Stimulated activated memory B cell treated with anti-CD40 and anti-IgM and Interleukin-4, amounts not matched to agents 10 μg/mL and 1 μg/mL and 100 μg/mL, for 72 hours (primary cell): ENCODE results near the gene RNF6.
A peak's percentile ranks its signal among the peaks of the same experiment; 100 is the strongest.
"Not testable (repeated sequence)": the region's sequence is repeated elsewhere in the genome, so short reads cannot be mapped to it uniquely, and the experiment has no call there.

ENCODE experiments used
- ATAC-seq: fragments of 150-1000 bp; cut with Tn5 transposase; 2 replicates; pipeline ENCODE4 v1.10.0; 2021
- H3K27ac Mint-ChIP-seq: one replicate; pipeline ENCODE4 v1.8.0; 2022; ENCODE audit warnings: mild to moderate bottlenecking, mixed read lengths
- H3K27me3 Mint-ChIP-seq: one replicate; pipeline ENCODE4 v1.8.0; 2022; ENCODE audit warnings: mixed read lengths
- H3K36me3 Mint-ChIP-seq: one replicate; pipeline ENCODE4 v1.8.0; 2022; ENCODE audit warnings: mixed read lengths
- H3K4me1 Mint-ChIP-seq: one replicate; pipeline ENCODE4 v1.8.0; 2022; ENCODE audit warnings: mixed read lengths
- H3K4me3 Mint-ChIP-seq: one replicate; pipeline ENCODE4 v1.8.0; 2022; ENCODE audit warnings: mild to moderate bottlenecking, moderate library complexity, mixed read lengths
- H3K9me3 Mint-ChIP-seq: one replicate; pipeline ENCODE4 v1.8.0; 2022; ENCODE audit warnings: mixed read lengths

RNF6 gene

GRCh38 chr13:26221721-26222519, at the start of gene RNF6:
TSS of gene RNF6 (minus strand) at chr13:26222314. CDS start at chr13:26219649, 2,665 bp downstream.
- H3K27me3 Mint-ChIP-seq = no peaks in the 10 kb centered on the region
- H3K9me3 Mint-ChIP-seq = no peaks in the 10 kb centered on the region
- peaks cover 34% of the 10 kb centered on the region for H3K4me1 Mint-ChIP-seq
- ATAC-seq = peak; percentile 99
- peak within 1 kb of the TSS; percentile 99 for H3K27ac Mint-ChIP-seq
- H3K4me3 Mint-ChIP-seq = peak within 1 kb of the TSS; percentile 97
- H3K36me3 Mint-ChIP-seq = peaks cover 18% of the 10 kb centered on the region

- no peak for ATAC-seq
Observed at GRCh38 chr13:26270707-26271106, 48.6 kb upstream of the RNF6 start.

GRCh38 chr13:26266311-26266710, 44.2 kb upstream of the RNF6 start:
- ATAC-seq = no peak
- Mint-ChIP-seq H3K4me3 (no peak overlapping the region), H3K9me3 (peaks cover 3% of the 10 kb centered on the region), H3K27me3 (no peaks in the 10 kb centered on the region), H3K36me3 (no peaks in the 10 kb centered on the region), H3K27ac (no peak overlapping the region), H3K4me1 (peaks cover 45% of the 10 kb centered on the region)

More at GRCh38 chr13:26270707-26271106, 48.6 kb upstream of the RNF6 start:
- H3K4me1 Mint-ChIP-seq = peaks cover 37% of the 10 kb centered on the region
- H3K9me3 Mint-ChIP-seq = no peaks in the 10 kb centered on the region
- no peaks in the 10 kb centered on the region for H3K27me3 Mint-ChIP-seq
- no peak overlapping the region for H3K27ac Mint-ChIP-seq
- H3K36me3 Mint-ChIP-seq = no peaks in the 10 kb centered on the region
- no peak overlapping the region for H3K4me3 Mint-ChIP-seq

GRCh38 chr13:26262156-26262555, 40.0 kb upstream of the RNF6 start:
- H3K27me3 Mint-ChIP-seq = no peaks in the 10 kb centered on the region
- H3K36me3 Mint-ChIP-seq = no peaks in the 10 kb centered on the region
- peaks cover 38% of the 10 kb centered on the region for H3K4me1 Mint-ChIP-seq
- no peak overlapping the region for H3K27ac Mint-ChIP-seq
- H3K9me3 Mint-ChIP-seq = peaks cover 3% of the 10 kb centered on the region
- H3K4me3 Mint-ChIP-seq = no peak overlapping the region
- ATAC-seq = no peak

- H3K27ac Mint-ChIP-seq = no peak overlapping the region
- no peak overlapping the region for H3K4me3 Mint-ChIP-seq
- no peaks in the 10 kb centered on the region for H3K27me3 Mint-ChIP-seq
- peaks cover 2% of the 10 kb centered on the region for H3K9me3 Mint-ChIP-seq
- no peak for ATAC-seq
- no peaks in the 10 kb centered on the region for H3K36me3 Mint-ChIP-seq
- peaks cover 35% of the 10 kb centered on the region for H3K4me1 Mint-ChIP-seq
Observed at GRCh38 chr13:26259634-26260033, 37.5 kb upstream of the RNF6 start.

- Mint-ChIP-seq H3K36me3 (no peaks in the 10 kb centered on the region), H3K9me3 (no peaks in the 10 kb centered on the region), H3K27ac (no peak overlapping the region), H3K27me3 (no peaks in the 10 kb centered on the region), H3K4me3 (no peak overlapping the region), H3K4me1 (peaks cover 37% of the 10 kb centered on the region)
- no peak for ATAC-seq
Observed at GRCh38 chr13:26257049-26257448, 34.9 kb upstream of the RNF6 start.

- Mint-ChIP-seq H3K4me3 (peak overlapping the region; percentile 87), H3K4me1 (peaks cover 35% of the 10 kb centered on the region), H3K9me3 (no peaks in the 10 kb centered on the region), H3K36me3 (no peaks in the 10 kb centered on the region), H3K27ac (no peak overlapping the region), H3K27me3 (no peaks in the 10 kb centered on the region)
- ATAC-seq = no peak
Observed at GRCh38 chr13:26255691-26256277, 33.7 kb upstream of the RNF6 start.

- Mint-ChIP-seq H3K27ac (peak overlapping the region; percentile 91), H3K9me3 (no peaks in the 10 kb centered on the region), H3K27me3 (no peaks in the 10 kb centered on the region), H3K4me3 (peak overlapping the region; percentile 87), H3K36me3 (no peaks in the 10 kb centered on the region), H3K4me1 (peaks cover 35% of the 10 kb centered on the region)
- no peak for ATAC-seq
Observed at GRCh38 chr13:26255115-26255514, 33.0 kb upstream of the RNF6 start.

- H3K9me3 Mint-ChIP-seq = no peaks in the 10 kb centered on the region
Observed at GRCh38 chr13:26254583-26255111, 32.5 kb upstream of the RNF6 start.

GRCh38 chr13:26253787-26254582, 31.9 kb upstream of the RNF6 start, which contains the start of gene CDK8:
TSS of gene CDK8 (plus strand) at chr13:26254129. CDS start at chr13:26254642, 513 bp downstream.
- H3K4me1 Mint-ChIP-seq = peaks cover 29% of the 10 kb centered on the region
- no peaks in the 10 kb centered on the region for H3K9me3 Mint-ChIP-seq
- peak; percentile 96 for ATAC-seq
- peak within 1 kb of the TSS; percentile 87 for H3K4me3 Mint-ChIP-seq
- no peaks in the 10 kb centered on the region for H3K36me3 Mint-ChIP-seq
- H3K27me3 Mint-ChIP-seq = no peaks in the 10 kb centered on the region
- H3K27ac Mint-ChIP-seq = peak within 1 kb of the TSS; percentile 91

More at GRCh38 chr13:26254583-26255111, 32.5 kb upstream of the RNF6 start:
- Mint-ChIP-seq H3K36me3 (no peaks in the 10 kb centered on the region), H3K4me3 (peak overlapping the region; percentile 87), H3K4me1 (peaks cover 33% of the 10 kb centered on the region), H3K27me3 (no peaks in the 10 kb centered on the region), H3K27ac (peak overlapping the region; percentile 91)
- ATAC-seq = peak; percentile 52

- Mint-ChIP-seq H3K36me3 (no peaks in the 10 kb centered on the region), H3K4me1 (peaks cover 29% of the 10 kb centered on the region), H3K9me3 (no peaks in the 10 kb centered on the region), H3K27me3 (no peaks in the 10 kb centered on the region), H3K27ac (peak overlapping the region; percentile 91), H3K4me3 (peak overlapping the region; percentile 87)
- ATAC-seq = no peak
Observed at GRCh38 chr13:26253262-26253786, 31.2 kb upstream of the RNF6 start.

GRCh38 chr13:26252006-26252405, 29.9 kb upstream of the RNF6 start:
- H3K9me3 Mint-ChIP-seq, H3K4me3 Mint-ChIP-seq, H3K27ac Mint-ChIP-seq, H3K27me3 Mint-ChIP-seq, ATAC-seq, H3K36me3 Mint-ChIP-seq: not testable (repeated sequence)
- peaks cover 21% of the 10 kb centered on the region for H3K4me1 Mint-ChIP-seq

- Mint-ChIP-seq H3K4me3 (no peak overlapping the region), H3K36me3 (no peaks in the 10 kb centered on the region), H3K9me3 (no peaks in the 10 kb centered on the region), H3K4me1 (peaks cover 6% of the 10 kb centered on the region), H3K27me3 (no peaks in the 10 kb centered on the region), H3K27ac (no peak overlapping the region)
- no peak for ATAC-seq
Observed at GRCh38 chr13:26249551-26249950, 27.4 kb upstream of the RNF6 start.

GRCh38 chr13:26247608-26248007, 25.5 kb upstream of the RNF6 start:
- Mint-ChIP-seq H3K4me1 (no peaks in the 10 kb centered on the region), H3K36me3 (no peaks in the 10 kb centered on the region), H3K27me3 (no peaks in the 10 kb centered on the region), H3K27ac (no peak overlapping the region), H3K4me3 (no peak overlapping the region), H3K9me3 (no peaks in the 10 kb centered on the region)
- no peak for ATAC-seq

- no peaks in the 10 kb centered on the region for H3K36me3 Mint-ChIP-seq
- H3K9me3 Mint-ChIP-seq = peaks cover 3% of the 10 kb centered on the region
- no peak overlapping the region for H3K27ac Mint-ChIP-seq
- no peaks in the 10 kb centered on the region for H3K4me1 Mint-ChIP-seq
- ATAC-seq = no peak
- no peaks in the 10 kb centered on the region for H3K27me3 Mint-ChIP-seq
- no peak overlapping the region for H3K4me3 Mint-ChIP-seq
Observed at GRCh38 chr13:26247011-26247410, 24.9 kb upstream of the RNF6 start.
